NCI-H774 (cell line): ENCODE results near the gene SECISBP2.
"Not testable (repeated sequence)": the region's sequence is repeated elsewhere in the genome, so short reads cannot be mapped to it uniquely, and the experiment has no call there.

Experiments
- DNase-seq: peaks from one replicate; lab custom pipeline; 2025; lab: John Stamatoyannopoulos, UW

Gene SECISBP2

DNA sequence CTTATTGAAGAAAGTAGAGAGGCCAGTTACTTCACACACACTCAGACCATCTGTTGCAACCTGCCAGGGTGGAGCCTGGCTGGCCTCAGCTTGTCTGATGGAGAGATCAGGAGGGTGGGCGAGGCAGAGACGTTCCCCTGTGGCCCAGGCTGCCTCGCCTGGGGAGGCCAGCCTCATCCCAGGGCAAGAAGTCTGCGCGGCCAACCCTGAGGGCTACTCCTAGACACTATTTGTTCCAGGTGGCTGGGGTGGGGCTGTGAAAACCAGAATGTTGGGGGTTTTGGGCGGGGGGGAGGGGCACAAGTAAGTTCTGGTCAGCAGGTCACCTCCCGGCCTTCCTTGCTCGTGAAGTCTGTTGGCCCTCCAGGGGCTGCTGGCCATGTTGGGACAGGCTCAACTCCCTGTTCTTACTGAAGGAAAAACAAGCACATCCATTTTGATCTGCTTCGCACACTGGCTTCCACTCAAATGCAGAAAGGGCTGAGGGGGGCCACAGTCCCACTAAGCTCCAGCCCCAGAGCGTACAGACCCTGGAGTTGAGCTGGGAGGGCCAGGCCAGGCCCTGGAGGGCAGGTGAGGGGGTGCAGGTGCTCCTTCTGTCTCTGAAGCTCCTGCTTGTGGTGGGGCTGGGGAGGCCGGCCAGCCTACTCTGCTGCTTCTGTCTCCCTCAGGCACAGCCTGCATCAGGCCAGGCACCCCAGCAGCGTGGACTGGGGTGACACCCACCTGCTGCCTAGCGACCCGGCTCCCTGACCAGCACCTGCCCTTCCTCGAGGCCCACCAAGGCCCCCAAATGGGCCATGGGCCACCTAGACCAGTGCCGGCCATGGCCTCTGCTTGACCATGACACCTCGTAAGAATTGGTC lies 46.6 kb downstream of the SECISBP2 start:
- DNase-seq, result no peak

DNA sequence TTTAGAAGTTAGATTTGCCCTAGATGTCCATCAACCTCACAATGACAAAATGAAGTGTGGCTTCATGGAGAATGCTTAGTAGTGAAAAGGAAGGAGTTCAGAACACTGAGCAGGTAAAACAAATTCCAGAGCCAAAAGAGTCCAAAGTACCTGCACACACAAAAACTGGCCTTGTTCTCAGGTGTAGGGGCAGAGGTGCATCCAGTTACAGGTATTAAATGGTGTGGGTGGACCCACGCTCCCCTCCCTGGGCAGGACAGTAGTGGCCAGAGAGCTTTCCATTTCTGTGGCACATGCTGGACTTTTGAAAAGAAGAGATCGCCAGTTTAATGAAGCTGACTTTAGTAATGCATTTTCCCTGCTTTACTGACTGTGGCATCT lies 47.2 kb downstream of the SECISBP2 start:
- DNase-seq, result no peak

DNA sequence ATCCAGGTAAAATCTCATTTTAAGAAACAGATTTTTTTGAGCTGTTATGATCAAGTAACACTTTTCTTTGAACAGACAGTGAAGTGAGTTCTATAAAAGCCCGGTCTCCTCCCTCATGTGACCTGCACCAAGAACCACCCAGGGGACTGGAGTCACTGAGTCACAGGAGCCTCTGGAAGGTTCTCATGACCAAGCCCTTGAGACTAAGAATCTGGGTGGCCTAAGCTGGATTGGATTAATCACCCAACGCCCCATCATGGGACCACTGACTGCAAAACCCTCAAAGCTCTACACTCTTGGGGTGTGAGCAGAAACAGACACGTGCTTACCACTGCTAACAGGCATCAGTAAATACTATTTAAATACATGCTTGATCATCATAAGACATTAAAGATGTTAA lies 48.4 kb downstream of the SECISBP2 start:
- no peak for DNase-seq

DNA sequence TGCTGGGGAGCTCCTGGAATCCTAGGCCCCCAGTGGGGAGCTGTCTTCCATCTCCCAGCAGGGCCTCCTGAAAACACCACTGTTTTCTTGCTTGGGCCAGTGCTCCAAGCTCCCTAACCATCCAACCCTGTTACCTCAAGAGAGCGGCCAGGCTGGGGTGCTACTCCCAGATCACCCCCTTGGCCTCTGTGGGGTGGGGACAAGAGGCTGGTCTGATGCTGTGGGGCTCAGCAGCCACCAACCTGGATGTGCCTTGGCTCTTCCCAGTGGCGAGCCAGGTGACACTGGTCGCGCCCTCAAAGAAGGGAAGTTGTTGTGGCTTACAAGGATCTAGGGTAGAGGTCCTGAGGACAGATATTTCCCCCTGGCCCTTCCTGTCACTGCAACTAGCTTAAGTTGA lies 49.0 kb downstream of the SECISBP2 start:
- no peak for DNase-seq

DNA sequence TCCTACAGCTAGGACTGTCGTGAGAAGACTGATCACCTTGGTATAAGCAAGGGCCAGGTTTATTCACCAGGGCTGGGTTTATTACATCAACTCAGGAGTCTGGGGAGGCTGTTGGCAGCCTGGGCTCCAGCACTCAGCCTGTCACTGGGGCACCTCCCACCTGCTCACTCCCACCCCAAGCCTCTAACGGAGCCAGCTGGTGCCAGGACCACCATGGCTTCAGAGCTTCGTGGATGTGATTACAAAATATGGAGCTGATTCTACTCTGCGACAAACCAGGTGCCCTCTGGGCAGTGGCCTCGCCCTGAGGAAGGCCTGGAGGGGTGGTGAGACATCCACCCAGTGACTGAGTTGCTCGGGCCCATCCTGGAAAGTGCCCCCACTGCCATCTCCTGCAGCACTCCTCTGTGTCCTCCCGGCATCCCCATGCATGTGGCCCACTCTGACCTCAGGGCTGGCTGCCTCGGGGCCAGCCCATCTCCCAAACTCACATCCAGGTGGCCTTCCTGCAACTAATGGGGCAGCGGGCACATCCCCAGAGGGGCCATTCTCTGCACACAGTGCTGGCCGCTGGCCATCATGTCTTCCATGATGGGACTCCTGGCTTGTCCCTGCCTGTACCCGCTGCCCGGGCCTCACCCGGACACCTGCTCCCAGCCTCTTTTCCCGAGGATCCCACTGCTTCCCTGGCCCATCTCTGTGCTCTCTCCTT lies 49.6 kb downstream of the SECISBP2 start:
- DNase-seq, result no peak

DNA sequence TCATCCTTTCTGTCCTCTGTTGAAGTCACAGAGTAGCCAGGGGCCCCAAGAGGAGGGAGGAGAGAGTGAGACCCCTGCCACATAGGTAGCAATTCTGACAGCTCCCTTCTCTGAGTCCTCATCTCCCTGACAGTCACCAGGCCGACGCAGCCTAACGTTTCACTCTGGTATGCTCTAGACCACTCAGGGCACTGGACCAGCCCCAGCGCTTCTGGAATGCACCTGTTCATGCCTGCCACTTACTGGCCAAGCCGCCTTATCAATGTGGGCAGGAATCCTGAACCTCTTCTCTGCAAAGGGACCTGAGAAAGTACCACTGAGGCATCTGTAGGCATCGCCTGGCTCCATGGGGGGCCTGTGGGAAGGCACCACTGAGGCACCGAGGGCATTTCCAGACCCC lies 50.2 kb downstream of the SECISBP2 start:
- DNase-seq, result no peak

DNA sequence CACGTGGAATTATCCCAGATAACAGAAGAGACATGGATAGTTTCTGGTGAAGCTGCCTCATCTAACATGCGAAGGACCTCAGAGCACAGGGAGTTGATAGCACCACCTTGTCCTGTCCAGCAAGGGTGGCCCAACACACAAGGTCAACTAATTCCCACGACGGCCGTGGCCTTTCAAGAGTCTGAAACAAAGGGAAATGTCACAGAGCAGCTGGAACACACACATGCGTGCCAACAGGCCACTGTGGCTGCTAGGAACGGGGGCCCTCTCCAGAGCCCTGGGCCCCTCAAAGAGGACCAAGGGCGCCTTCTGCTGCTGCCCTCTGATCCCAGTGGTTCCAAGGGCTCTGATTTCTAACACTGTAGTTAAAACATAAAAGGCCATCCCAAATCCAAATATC lies 50.7 kb downstream of the SECISBP2 start:
- no peak for DNase-seq

DNA sequence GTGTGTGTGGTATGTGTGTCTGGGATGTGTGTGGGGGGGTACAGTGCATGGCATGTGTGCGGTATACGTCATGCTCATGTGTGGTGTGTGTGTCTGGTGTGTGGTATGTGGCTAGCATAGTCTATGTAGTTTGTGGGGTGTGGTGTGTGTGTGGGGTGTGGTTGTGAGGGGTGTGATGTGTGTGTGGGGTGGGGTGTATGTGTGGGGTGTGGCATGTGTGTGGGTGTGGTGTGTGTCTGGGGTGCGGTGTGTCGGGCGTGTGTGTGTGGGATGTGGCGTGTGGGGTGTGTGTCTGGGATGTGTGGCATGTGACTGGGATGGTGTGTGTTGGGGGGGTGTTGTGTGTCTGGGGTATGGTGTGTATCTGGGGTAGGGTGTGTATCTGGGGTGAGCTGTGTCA lies 52.3 kb downstream of the SECISBP2 start:
- no peak for DNase-seq

DNA sequence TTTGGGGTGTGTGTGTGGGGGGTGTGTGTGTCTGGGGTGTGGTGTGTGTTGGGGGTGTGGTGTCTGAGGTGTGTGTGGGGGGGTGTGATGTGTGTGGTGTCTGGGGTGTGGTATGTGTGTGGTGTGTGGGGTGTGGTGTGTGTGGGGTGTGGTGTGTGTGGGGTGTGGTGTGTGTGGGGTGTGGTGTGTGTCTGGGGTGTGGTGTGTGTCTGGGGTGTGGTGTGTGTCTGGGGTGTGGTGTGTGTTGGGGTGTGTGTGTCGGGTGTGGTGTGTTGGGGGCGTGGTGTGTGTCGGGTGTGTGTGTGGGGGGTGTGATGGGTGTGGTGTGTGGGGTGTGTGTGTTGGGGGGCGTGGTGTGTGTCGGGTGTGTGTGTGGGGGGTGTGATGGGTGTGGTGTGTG lies 53.5 kb downstream of the SECISBP2 start:
- DNase-seq, result not testable (repeated sequence)

DNA sequence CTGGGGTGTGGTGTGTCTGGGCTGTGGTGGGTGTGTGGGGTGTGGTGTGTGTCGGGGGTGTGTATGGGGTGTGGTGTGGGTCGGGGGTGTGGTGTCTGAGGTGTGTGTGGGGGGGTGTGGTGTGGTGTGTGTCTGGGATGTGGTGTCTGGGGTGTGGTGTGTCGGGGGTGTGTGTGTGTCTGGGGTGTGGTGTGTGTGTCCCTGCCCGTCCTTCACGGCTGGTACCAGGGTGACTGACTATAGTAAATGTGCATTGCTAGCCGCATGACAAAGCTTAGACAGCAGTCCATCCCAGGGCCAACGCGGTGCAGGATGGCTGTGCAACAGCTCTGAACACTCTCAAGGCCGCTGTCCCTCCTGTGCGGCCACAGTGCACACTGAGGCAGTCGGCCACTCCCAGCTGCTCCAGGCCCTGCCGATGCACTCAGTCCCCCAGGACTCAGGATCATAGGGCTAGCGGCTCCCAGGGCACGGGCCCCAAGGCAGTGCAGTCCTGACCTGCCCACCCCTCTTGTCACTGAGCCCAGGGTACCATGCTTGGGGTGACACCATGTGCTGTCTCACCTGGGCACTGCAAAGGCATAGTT lies 54.0 kb downstream of the SECISBP2 start:
- no peak for DNase-seq

DNA sequence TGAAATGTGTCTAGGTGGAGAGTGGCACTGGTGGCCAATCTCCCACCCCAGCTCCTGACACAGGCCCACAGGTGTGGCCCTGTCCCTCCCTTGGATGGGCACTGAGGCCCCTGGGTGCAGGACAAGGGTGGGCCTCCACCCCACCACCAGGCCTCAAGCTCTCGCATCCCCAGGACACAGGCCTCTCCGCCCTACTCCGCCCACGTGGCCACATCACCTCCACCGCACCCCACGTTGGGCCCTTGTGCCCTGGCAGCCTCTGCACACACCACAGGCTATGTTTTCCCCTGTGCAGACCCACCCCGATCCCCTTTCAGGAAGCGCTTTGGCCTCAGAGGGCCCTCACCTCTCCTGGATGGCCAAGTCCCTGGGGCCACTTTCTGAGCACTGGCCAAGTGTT lies 54.7 kb downstream of the SECISBP2 start:
- no peak for DNase-seq

DNA sequence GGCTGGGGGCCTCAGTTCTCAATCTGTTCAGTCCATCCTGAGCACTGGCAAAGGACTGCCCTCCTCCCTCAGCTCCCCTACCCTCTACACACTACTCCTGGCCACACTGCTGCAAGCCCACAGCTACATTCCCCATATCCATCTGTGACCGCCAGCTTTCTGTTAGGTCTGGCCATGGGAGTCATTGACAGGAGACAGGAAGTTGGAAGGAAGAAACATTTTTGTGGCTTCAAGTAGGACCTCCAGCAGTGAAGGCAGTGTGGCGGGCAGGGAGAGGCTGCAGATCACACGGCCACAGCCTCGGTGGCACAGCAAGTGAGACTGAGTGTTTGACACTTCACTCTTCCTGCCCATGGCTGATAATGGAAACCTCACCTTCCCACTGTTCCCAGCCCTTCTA lies 55.9 kb downstream of the SECISBP2 start:
- no peak for DNase-seq

DNA sequence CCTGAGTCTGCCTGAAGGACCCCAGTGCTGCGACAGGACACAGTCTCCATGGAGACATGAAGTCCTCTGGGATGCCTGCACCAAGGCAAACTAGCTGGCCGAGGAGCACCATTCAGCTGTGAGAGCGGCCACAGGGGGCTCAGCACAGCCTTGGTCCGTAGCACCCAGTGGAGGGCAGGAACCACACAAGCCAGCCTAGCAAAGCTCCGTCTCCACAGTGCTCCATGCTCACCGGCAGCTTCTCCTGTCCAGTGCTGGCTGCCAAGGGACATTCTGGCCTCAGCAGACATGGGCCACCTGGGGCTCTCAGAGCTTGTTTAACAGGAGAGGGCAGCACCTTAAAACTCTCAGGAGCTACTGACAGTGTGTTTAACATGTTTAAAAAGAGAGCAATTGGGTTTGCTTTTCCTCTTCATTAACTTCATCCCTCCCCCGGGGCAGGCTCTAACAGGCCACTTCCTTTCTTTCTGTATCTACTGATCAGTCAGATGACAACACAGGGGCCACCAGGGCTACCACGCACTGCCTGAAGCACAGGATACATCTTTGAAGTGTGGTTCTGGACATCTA lies 57.0 kb downstream of the SECISBP2 start:
- no peak for DNase-seq

DNA sequence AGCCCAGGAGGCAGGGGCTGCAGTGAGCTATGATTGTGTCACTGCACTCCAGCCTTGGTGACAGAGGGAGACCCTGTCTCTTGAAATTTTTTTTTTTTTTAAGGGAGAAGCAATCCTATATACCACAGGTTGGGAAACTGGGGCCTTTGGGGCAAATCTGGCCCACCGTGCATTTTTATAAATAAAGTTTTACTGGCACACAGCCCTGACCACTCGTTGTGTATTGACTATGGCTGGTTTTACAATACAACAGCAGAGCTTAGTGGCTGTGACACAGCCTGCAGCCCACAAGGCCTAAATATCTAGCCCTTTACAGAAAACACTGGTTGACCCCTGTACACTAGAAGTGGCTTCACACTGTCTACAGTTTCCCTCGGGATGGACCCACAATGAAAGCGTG lies 58.0 kb downstream of the SECISBP2 start:
- no peak for DNase-seq

DNA sequence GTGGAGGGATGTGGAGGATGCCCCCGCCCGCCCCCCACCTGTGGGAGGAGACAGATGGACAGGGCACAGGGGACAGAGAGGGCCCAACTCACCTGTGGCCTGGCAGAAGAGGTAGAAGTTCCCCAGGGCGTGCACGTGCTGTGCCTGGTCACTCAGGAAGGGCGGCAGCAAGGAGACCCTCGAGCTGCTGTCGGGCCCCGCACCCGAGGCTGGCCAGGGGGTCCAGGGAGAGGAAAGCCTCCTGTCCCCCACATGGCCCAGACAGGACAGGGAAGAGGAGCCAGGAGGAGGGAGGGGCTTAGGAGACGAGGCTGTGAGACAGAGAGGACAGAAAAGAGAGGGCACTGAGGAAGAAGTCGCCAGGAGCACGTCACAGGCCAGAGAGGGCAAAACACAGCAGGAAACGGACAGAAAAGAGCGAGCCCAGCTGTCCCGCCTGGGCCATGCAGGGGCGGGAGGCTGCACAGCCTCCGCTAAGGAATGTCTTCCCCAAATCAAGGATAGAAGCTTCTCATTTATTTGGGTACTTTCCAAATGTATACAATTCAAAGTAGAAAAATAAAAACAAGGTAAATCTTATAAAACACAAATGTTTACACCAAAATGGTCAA lies 58.5 kb downstream of the SECISBP2 start:
- DNase-seq, result no peak

DNA sequence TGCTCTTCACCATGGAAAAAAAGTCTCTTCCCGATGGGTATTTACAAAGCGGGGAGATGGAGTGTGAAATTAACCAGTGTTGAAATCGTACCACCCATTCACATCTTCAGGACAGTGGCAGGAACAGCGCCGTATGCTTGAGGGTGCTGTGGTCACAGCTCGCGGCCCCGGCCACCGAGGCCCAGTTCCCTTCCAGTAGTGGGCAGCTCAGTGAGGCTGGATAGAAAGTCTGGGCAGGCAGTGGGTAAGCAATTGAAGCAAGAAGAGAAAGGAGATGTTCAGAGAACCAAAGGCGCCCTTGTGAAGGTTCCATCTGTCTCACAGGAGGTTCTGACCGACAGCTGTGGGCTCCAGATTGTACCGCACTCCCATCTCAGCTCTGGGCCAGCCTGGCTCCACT lies 59.1 kb downstream of the SECISBP2 start:
- no peak for DNase-seq

DNA sequence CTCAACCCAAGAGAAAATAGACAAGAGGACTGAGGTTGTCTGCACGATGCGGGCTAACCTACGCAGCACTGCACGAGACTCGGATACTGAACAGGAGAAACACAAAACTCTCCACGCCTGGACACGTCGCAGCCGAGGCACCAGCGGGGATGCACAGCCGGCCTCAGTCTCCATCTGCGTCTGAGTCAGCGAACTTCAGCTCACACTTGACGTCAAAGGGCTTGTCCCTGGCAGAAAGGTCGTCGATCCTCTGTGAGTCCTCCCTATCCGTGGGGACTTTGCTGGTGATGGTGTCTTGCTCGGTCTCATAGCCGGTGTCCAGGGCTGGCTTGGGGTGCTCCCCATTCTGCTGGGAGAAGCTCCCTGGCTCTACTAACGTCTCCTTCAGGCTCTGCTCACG lies 60.2 kb downstream of the SECISBP2 start:
- DNase-seq, result no peak

DNA sequence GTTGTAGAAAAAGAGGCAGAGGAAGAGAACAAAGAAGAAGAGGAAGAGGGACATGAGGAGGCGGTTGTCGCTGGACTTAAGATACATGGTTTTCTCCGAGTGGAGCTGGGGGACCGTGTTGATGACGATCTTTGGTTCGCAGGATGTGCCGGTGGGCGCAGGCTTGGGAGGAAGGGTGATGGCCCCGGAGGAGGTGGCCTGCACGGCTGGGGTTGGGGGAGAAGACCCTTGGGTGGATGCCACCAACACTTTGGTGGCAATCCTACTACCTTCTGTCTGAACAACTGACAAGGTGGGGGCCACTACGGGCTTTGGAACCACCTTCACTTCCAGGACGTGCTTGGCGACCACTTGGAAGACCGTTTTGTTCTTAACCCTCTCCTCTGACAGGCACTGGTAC lies 60.7 kb downstream of the SECISBP2 start:
- no peak for DNase-seq

DNA sequence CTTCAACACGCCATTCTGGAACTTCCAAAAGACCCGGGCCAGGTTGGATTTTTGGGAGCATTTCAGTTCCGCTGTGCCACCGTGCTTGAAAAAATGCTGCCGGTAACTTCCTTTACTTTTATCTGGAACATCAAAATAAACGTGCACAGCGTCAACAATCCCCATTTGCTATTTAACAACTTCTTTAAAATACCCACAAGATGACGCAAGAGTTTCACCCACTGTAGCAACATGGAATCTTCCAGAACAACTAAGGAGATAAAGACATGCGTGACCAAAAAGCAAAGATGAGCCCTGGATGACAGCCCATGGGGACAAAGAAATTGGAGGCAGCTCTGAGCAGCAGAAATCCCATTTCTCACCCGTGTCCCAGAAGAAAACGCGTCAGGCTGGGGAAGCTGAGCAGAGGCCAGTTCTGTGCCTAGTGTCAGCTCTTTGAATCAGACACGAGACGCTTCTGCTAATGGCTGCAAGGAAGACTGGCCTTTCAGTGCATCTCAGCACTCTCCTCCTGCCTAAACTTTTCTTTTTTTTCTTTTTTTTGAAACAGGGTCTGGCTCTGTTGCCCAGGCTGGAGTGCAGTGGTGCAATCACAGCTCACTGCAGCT lies 61.3 kb downstream of the SECISBP2 start:
- no peak for DNase-seq

DNA sequence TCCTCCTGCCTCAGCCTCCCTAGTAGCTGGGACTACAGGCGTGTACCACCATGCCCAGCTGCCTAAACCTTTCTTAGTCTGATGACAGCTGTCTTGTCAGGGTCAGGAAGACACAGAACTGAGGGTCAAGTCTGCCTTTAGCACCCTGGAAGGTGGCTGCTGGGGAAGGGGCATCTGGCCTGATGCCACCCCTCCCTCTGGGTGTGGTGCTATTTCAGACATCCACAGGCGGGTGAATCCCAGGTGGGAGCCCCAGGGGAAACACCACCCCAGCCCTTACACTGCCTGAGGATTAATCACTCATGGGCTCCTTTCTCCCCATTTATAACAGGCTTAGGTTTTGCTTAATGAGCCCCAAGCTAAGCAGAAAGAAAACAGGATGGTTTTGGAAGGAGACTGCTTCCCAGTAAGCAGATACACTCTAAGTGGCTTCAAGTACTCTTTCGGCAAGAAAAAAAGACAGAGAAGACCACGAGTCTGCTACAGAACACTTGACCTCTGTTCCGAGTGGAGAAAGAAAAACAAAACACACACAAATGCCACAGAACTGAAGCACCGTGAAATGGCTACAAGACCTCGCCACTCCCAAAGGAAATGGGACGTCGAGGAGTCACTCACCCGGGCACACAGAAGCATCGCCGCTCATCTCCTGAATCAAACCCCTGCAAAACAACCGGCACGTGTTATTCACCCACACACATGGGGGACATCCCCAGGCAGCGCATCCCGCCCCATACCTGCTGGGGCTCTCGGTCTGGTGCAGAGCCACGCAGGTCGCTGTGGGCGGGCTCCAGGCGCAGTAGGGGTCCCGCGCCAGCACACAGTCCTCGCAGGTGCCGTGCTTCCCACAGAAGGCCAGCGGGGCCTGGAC lies 62.4 kb downstream of the SECISBP2 start:
- no peak for DNase-seq

DNA sequence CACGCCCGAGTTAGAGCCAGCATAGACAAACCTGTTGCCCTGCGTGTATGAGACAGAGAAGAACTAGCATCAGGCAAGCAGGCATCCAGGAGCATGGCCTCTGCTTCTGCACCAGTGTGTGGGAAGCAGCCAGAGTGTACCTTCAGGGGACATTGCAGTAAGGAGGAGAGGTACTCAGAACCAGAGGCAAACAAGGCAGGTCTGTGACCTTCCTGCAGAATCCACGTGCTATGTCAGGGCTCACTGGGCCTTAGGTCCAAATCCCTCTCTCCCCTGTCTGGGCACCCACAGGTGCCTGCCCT lies 63.0 kb downstream of the SECISBP2 start:
- DNase-seq, result no peak
